Stimulated activated CD4-positive, alpha-beta T cell treated with anti-CD3 and anti-CD28 coated beads, TNF-alpha, amount 100 ng/mL, for 4 hours (primary cell): ENCODE data around the gene CNKSR1.

Source experiments
- DNase-seq, 3 experiments: peaks; one replicate each; pipeline ENCODE4 v3.0.0-alpha.2; 2020; ENCODE audit warnings: low read depth in 3 of 3

CNKSR1 gene

GRCh38 chr1:26184086-26184485 lies 6.8 kb downstream of the CNKSR1 start:
- DNase-seq = no peak

- DNase-seq = no peak
These were observed 7.6 kb downstream of the CNKSR1 start for GRCh38 chr1:26184883-26185282.

- no peak for DNase-seq
These were observed 10.6 kb downstream of the CNKSR1 start for GRCh38 chr1:26187882-26188281.

- DNase-seq = no peak
These were observed 11.2 kb downstream of the CNKSR1 start for GRCh38 chr1:26188477-26188876.

- no peak for DNase-seq
These were observed 12.0 kb downstream of the CNKSR1 start for GRCh38 chr1:26189331-26189730.

GRCh38 chr1:26189751-26190275 lies 12.5 kb downstream of the CNKSR1 start:
- DNase-seq = no peak

GRCh38 chr1:26190373-26190987 lies 13.2 kb downstream of the CNKSR1 start, which contains the start of gene CATSPER4:
TSS of gene CATSPER4 (plus strand) at chr1:26190602. CDS start at chr1:26190628, 26 bp downstream.
- DNase-seq = no peak

GRCh38 chr1:26191739-26192138 lies 14.4 kb downstream of the CNKSR1 start:
- DNase-seq = no peak

GRCh38 chr1:26195805-26196204 lies 18.5 kb downstream of the CNKSR1 start:
- no peak for DNase-seq

- DNase-seq = no peak
These were observed 20.0 kb downstream of the CNKSR1 start for GRCh38 chr1:26197301-26197700.

- no peak for DNase-seq
These were observed 20.5 kb downstream of the CNKSR1 start for GRCh38 chr1:26197813-26198212.

GRCh38 chr1:26200413-26200812 lies 23.1 kb downstream of the CNKSR1 start:
- no peak for DNase-seq

- DNase-seq = no peak
These were observed 26.5 kb downstream of the CNKSR1 start for GRCh38 chr1:26203642-26204318.

GRCh38 chr1:26210147-26210870 lies 33.0 kb downstream of the CNKSR1 start:
- no peak for DNase-seq

- no peak for DNase-seq
These were observed 35.4 kb downstream of the CNKSR1 start for GRCh38 chr1:26212726-26213125.

- no peak for DNase-seq
These were observed 36.1 kb downstream of the CNKSR1 start for GRCh38 chr1:26213335-26213905.

GRCh38 chr1:26215246-26215645 lies 38.0 kb downstream of the CNKSR1 start:
- DNase-seq = no peak

GRCh38 chr1:26218906-26219494 lies 41.7 kb downstream of the CNKSR1 start:
- no peak for DNase-seq

- DNase-seq = no peak
These were observed 43.1 kb downstream of the CNKSR1 start for GRCh38 chr1:26220199-26220912.

- no peak for DNase-seq
These were observed 43.8 kb downstream of the CNKSR1 start for GRCh38 chr1:26221094-26221493.

- DNase-seq = no peak
These were observed 47.3 kb downstream of the CNKSR1 start for GRCh38 chr1:26224606-26225005.
